NCI-H748 (cell line): Measurements from ENCODE around the gene SPEM3.

ENCODE experiments used
- DNase-seq: peaks from one replicate; lab custom pipeline; 2025; ENCODE audit not compliant: unreplicated experiment; lab: John Stamatoyannopoulos, UW

Gene SPEM3

DNA sequence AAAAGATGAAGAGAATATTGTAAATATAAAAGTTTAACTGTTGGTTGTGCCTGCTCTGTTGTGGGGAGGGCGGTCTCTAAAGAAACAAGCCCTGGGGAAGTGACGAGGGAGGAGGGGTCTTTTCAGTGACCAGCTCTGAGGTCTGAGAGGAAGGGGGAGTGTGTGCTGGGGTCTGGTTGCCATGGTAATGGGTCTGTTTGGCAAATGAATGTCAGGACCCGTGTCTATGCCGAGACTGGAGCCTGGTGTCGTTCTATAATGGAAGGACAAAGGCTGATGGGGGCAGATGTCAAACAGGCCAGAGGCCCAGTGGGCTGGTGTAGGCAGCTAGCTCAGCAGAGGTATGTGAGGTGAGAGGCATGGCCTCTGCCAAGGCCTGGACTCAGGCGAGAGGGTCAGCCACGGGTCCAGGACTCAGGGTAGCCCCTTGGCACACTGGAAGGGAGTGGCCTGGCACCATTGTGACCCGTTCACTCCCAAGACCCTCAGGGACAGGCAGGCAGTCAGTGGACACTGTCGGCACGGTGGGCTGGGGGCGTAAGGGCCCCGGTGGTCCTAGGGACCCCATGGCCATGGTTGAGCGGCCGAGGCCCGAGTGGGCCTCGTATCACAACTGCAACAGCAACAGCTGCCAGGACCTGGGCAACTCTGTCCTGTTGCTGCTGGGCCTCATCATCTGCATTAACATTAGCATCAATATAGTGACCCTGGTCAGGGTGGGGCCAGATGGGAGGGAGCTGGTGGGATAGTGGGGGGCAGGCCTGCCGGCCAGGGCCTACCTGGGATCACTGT lies 8.6 kb upstream of the SPEM3 start, which contains the start of gene SPEM1:
Gene SPEM1, plus strand, starts transcription at position 506 of the 792 bp plus-strand sequence. Its CDS starts 61 bp downstream, at position 567.
- no peak for DNase-seq

DNA sequence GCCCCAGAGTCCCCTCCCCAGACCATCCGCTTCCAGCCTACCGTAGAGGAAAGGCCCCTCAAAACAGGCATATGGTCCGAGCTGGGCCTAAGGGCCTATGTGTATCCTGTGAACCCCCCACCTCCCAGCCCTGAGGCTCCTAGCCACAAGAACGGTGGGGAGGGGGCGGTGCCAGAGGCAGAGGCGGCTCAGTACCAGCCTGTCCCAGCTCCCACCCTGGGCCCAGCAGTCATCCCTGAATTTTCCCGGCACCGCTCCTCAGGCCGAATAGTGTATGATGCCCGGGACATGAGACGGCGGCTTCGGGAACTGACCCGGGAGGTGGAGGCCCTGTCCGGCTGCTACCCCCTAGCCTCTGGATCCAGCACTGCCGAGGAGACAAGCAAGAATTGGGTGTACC lies 7.5 kb upstream of the SPEM3 start:
- DNase-seq = no peak

DNA sequence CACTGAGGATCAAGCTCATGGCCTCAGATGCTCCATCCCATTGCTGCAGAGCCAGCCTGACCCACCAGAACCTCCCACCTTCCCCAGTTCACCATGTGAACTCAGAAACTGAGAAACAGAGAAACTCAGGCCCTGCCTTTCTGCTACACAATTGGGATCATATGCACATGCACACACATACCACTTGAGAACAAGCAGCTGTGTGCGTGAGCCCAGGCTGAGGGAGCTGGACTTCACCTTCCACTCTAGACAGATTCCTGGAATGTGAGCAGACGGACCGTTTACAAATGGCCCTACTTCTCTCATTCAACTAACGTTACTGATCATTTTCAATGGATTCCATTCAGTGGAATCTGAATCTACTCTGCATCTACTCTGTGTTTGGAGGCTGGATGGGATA lies 5.0 kb upstream of the SPEM3 start:
- no peak for DNase-seq

DNA sequence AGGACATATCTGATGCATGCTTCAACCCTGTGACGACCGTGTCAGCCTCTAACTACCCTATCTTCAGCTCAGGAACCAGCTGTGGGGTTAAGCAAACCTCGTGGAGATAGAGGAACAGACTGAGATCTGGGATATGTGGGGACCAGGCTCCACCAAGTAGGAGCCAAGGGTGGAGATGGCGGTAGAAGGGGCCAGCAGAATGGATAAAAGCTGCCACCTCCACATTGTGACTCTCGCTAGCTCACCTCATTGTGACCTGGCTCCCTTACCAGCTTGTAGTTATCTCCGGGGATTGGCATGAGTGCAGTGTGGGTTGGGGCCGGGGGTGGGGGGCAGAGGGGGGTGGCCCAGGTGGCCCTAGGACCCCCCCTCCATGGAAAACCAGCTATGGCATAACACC lies 3.3 kb upstream of the SPEM3 start, which contains the start of gene SPEM2:
Gene SPEM2, plus strand, starts transcription at position 301 of the 400 bp plus-strand sequence. Its CDS starts 73 bp downstream, at position 374.
- DNase-seq = no peak

DNA sequence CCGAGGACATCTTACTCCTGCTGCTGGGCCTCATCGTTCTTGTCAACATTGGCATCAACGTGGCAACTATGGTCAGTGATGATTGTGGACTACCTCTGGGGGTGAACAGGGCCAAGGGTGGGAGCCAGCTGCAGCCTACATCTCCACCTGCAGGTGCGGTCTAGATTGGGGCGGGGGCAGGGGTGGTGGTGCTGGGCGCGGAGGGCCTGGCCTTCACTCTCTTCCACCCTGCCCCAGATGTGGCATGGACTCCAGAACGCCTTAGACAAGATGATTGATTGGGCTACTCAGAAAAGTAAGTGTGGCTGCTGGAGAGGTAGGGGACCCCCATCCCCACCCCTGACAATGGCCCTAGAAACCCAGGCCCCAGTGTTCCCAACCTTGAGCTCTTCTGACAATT lies 2.9 kb upstream of the SPEM3 start:
- DNase-seq = no peak

DNA sequence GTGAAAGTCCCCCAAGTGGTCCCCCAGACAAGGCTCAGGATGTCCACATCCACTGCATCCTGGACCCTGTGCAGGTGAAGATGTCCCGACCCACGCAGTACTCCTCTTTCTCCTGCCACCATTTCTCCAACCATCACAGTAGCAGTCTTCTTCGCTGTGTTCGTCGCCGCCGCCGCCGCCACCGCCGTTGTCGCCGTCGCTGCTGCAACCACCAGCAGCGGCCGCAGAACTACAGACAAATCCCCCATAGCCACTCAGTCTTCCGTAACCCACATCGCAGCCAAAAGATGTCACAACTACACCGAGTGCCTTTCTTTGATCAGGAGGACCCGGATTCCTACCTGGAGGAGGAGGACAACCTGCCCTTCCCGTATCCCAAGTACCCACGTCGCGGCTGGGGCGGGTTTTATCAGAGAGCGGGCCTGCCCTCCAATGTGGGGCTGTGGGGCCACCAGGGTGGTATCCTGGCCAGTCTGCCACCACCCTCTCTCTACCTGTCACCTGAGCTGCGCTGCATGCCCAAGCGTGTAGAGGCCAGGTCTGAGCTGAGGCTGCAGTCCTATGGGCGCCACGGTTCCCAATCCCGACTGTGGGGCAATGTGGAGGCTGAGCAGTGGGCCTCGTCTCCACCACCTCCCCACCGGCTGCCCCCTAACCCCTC lies 2.3 kb upstream of the SPEM3 start:
- no peak for DNase-seq

DNA sequence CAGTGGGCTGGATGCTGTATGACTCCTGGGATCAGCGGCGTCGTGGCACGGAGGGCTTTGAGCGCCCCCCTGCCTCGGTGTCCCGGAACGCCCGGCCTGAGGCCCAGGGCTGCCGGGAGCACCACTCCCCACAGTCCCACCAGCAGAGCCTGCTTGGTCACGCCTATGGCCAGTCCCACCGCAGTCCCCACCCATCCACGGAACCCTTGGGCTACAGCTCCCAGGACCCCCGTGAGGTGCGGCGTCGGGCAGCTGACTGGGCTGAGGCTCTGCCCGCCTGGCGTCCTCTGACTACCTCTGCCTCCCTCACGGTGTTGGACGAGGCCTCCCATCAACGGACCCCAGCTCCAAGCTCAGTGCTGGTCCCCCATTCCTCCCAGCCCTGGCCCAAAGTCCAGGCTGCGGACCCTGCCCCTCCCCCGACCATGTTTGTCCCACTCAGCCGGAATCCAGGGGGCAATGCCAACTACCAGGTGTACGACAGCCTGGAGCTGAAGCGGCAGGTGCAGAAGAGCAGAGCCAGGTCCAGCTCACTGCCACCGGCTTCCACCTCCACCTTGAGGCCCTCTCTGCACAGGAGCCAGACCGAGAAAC lies 1.7 kb upstream of the SPEM3 start:
- no peak for DNase-seq

DNA sequence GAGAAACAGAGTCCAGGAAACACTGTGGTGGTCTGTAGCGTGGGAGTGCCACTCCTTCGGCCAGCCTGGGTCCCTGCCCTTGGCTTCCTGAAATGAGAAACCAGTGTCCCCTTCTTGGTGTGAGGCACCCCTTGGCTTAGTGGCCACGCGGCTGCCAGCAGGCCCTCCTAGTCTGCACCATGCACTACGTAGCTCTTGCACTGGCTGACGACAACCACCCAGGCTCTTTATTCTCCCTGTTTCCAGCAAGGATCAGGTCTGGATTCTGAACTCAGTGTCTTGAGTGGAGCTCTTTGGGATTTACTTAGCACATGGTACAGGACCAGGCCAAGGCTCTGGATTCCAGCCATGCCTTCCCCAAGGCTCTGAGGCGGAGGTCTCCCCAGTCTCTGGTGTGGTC lies 1.1 kb upstream of the SPEM3 start:
- no peak for DNase-seq

DNA sequence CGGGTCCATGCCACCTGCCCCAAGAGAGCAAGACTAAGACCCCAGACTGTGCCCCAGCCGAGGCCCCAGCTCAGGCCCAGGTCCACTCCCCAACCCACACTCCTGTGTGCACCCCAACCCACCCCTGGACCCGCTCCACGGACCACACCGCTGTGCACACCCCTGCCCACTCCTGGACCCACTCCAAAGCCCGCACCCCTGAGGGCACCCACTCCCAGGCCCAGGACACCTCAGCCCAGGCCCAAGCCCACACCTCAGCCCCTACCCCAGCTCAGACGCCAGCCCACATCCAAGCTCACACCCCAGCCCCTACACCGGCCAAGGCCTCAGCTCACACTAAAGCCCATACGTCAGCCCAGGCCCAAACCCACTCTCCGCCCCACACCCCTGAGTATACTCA lies 1.1 kb downstream of the SPEM3 start:
- no peak for DNase-seq

DNA sequence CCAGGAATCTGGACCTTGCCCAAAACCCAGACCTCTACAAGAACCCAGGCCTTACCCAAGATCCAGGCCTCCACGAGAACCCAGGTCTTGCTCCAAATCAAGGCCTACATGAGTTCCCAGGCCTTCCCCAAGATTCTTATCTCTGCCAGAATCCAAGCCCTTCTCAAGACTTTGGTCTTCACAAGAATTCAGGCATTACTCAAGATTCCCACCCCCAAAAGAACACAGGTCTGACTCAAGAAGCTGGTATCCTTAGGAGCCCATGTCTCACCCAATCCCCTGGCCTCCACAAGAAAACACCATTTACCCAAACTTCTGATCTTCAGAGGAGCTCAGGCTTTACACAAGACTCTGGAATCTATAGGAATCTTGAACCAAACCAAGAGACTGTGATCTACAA lies 2.6 kb downstream of the SPEM3 start:
- no peak for DNase-seq

DNA sequence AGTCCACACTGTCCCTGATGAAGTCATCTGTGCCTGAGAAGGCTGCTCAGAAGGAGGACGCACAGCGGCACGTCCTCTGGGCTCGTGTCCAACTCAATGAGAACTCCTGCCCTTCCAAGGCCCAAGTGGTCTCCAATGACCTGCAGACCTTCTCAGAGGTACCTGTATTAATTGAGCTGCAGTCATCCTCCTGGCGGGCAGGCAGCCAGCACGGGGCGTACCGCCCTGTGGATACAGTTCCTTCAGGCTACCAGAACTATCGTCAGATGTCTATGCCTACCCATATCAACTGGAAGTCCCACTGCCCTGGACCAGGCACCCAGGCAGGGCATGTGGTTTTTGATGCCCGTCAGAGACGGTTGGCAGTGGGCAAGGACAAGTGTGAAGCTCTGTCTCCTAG lies 3.6 kb downstream of the SPEM3 start:
- no peak for DNase-seq

DNA sequence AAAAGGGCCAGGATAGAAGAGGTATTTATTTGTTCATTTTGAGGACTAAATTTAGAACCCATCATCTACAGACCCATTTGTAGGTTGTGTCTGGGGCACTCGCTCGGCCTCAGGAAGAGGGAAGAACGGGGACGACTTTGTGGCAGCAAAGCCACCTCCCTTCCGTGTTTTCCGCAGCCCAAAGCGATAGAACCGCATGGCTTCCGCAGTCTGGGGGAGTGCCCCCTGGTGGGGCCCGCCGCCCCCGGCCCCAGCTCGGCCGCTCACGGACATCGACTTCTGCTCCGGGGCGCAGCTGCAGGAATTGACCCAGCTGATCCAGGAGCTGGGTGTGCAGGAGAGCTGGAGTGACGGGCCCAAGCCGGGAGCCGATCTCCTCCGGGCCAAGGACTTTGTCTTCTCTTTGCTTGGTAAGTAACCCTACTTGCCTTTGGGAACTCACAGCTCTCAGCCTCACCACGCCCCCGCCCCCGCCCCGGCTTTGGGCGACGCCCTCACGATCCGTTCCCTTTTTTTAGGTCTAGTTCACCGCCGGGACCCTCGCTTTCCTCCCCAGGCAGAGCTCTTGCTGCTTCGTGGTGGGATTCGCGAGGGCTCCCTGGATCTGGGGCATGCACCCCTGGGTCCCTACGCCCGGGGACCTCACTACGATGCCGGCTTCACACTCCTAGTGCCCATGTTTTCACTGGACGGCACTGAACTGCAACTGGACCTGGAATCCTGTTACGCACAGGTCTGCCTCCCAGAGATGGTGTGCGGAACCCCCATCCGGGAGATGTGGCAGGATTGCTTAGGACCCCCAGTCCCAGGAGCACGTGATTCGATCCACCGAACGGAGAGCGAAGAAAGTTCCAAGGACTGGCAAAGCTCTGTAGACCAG lies 7.3 kb downstream of the SPEM3 start:
- peak; percentile 74 for DNase-seq

DNA sequence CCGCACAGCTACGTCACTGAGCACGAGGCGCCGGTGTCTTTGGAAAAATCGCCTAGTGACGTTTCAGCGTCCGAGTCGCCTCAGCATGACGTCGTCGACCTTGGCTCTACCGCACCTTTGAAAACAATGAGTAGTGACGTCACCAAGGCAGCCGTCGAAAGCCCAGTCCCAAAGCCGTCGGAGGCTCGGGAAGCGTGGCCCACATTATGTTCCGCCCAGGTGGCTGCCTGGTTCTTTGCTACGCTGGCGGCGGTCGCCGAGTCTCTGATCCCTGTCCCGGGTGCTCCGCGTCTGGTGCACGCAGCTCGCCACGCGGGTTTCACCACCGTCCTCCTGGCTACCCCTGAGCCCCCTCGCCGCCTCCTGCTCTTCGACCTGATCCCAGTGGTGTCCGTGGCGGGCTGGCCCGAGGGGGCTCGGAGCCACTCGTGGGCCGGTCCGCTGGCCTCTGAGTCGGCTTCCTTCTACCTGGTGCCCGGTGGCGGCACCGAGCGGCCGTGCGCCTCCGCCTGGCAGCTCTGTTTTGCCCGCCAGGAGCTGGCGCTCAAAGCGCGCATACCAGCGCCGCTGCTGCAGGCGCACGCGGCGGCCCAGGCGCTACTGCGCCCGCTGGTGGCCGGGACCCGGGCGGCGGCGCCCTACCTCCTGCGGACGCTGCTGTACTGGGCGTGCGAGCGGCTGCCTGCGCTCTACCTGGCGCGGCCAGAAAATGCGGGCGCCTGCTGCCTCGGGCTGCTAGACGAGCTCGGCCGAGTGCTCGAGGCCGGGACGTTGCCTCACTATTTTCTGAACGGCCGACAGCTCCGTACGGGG lies 8.1 kb downstream of the SPEM3 start:
- peak; percentile 95 for DNase-seq

DNA sequence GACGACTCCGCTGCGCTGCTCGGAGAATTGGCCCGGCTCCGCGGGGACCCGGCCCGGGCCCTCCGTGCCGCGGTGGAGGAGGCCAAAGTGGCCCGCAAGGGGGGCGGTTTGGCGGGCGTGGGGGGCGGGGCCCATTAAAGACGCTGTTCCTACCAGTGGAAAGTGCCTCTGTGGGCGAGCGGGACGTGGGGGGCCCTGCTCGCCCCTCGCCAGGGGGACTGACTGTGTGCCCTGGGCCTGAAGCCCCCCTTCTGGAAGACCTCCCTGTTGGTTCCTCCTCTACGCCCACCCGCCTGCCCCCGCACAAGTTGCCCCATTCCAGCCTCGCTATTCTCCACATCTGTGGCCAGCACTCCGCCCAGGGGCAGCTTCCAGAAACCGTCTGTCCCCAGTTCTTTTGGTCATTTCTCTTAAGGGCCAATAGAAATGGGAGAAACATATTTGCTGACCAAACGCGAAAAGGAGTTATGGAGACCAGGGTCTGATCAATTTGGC lies 8.8 kb downstream of the SPEM3 start:
- DNase-seq = peak; percentile 66

DNA sequence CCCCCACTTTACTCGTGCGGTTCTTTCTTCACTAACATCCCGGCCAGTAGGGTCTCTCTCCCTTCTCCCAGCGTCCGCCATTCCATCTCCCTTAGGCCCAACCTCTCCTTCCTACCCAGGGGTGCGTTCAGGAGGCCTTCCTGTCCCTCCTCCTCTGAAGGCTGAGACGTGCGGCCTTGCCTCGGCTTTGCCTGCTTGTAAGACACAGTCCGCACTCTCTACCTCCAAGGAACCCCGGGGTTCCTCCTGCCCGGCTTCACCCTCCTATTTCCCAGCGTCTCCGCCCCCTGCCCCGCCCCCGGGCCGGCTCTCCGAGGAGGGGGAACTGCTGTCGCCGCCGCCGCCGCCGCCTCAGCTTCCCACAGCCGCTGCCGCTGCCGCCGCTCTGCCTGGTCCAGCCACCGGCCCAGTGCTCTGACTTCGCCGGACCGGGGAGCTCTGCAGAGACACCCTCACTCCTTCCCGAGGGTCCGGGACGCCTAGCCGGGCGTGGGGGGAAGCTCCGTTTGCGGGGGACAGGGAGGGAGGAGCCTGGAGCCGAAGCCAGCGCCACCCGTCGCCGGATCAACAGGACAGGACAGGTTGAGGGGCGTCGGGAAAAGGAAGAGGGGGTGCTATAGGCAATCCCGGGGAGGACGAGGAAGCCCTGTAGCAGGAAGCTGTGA lies 9.4 kb downstream of the SPEM3 start:
- DNase-seq = peak; percentile 80

DNA sequence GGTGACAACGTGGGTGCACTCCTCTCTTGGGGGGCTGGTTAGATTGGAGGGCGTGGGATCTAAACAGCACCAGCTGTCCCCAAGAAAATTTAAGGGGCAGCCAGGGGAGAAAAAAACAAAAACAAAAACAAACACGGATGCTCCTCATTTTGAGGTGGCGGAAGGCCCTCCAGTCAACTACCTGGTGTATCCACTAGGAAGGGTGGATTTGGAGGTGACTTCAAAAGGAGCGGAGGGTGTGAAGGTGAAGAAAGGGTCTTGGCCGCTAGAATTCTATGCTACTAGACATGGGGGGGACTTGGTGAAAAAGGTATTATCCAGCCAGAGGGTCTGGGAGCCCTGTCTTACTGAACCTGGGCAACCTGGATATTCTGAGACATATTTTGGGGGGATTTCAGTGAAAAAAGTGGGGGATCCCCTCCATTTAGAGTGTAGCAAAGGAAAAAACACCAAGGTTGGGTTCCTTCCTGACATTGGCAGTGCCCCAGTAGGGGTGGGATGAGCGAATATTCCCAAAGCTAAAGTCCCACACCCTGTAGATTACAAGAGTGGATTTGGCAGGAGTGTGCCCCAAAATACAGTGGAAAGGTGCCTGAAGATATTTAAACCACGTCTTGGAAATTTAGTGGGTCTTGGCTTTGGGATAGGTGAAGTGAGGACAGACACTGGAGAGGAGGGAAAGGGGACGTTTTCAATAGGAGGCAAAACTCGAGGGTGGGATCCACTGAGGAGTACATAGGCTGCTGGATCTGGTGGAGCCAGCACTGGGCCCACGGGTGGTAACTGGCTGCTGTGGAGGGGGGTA lies 10.2 kb downstream of the SPEM3 start:
- no peak for DNase-seq

DNA sequence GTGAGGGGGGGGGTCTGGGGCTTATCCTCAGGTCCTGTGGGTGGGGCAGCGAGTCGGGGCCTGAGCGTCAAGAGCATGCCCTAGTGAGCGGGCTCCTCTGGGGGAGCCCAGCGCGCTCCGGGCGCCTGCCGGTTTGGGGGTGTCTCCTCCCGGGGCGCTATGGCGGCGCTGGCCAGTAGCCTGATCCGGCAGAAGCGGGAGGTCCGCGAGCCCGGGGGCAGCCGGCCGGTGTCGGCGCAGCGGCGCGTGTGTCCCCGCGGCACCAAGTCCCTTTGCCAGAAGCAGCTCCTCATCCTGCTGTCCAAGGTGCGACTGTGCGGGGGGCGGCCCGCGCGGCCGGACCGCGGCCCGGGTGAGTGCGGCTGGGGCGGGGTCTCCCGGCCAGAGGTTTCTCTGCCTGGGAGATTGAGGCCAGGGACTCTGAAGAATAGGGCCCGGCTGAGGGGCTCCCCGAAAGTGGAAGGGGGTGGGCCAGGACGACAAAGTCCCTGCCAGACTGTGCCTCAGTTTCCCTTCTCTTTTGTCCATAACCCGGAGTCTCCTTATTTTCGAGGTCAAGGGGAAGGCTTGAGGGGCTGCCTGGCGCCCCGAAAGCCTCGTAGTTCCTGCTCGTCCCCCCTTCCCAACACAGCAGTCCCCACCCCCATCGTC lies 10.9 kb downstream of the SPEM3 start, which contains the start of gene FGF11:
Gene FGF11, plus strand, starts transcription at position 51 of the 651 bp plus-strand sequence. Its CDS starts 109 bp downstream, at position 160.
- DNase-seq = peak; percentile 44
